Stomach (tissue), 9 donors: ENCODE measurements around the gene PRRG2. TPM values are rescaled to one million over a fixed set of nuclear protein-coding genes. Genes with fewer than 3 reads are reported as not detected.

Experiments
- DNase-seq, 2 donors: peaks; one replicate each; pipeline versions ENCODE4 v3.0.0 to v3.0.0-alpha.2; 2013 to 2019
- H3K27ac ChIP-seq, 5 donors: fragments of 200-600 bp in 4 of 5; sonication (generic) in 4 of 5; one replicate each; pipeline ENCODE4 v1.5.1; 2013 to 2019; ENCODE audit warnings: mild to moderate bottlenecking in 1 of 5, moderate library complexity in 1 of 5
- H3K27me3 ChIP-seq, 3 donors: fragments of 200-600 bp; sonication (generic); one replicate each; pipeline ENCODE4 v1.5.1; 2017 to 2019; ENCODE audit warnings: mixed run types in 1 of 3
- H3K36me3 ChIP-seq, 4 donors: fragments of 200-600 bp; sonication (generic); 1 replicate in 3 of 4; 2 replicates in 1 of 4; pipeline ENCODE4 v1.5.1; 2016 to 2019
- H3K4me1 ChIP-seq, 4 donors: fragments of 200-600 bp; sonication (generic); one replicate each; pipeline ENCODE4 v1.5.1; 2016 to 2019
- H3K4me3 ChIP-seq, 4 donors: fragments of 200-600 bp; sonication (generic) in 3 of 4; one replicate each; pipeline ENCODE4 v1.5.1; 2016 to 2019; ENCODE audit warnings: mild to moderate bottlenecking in 1 of 4
- H3K9me3 ChIP-seq, 4 donors: fragments of 200-600 bp; sonication (generic); one replicate each; pipeline ENCODE4 v1.5.1; 2016 to 2019
- CTCF ChIP-seq, 7 experiments: fragments of 450-650 bp in 4 of 7; fragments of 200-600 bp in 3 of 7; sonication (generic) in 3 of 7; IDR thresholded peaks; one replicate each; pipeline ENCODE4 v1.5.1; 2016 to 2019; ENCODE audit warnings: antibody characterized with exemption in 7 of 7, control low read depth in 2 of 7, mild to moderate bottlenecking in 1 of 7
- EP300 ChIP-seq: sonication (generic); formaldehyde crosslinking; IDR thresholded peaks from one replicate; pipeline ENCODE4 v1.6.1; 2017; ENCODE audit warnings: antibody characterized with exemption
- POLR2A ChIP-seq, 4 donors: fragments of 450-650 bp; IDR thresholded peaks; one replicate each; pipeline ENCODE4 v1.6.1; 2016; ENCODE audit warnings: antibody characterized with exemption in 4 of 4, control low read depth in 2 of 4, mild to moderate bottlenecking in 1 of 4, moderate library complexity in 1 of 4
- POLR2AphosphoS5 ChIP-seq, 3 donors: sonication (generic); formaldehyde crosslinking; IDR thresholded peaks; one replicate each; pipeline ENCODE4 v1.6.1; 2016; ENCODE audit warnings: antibody characterized with exemption in 3 of 3
- WGBS, 5 donors: extraction: QIAGEN DNeasy Blood & Tissue Kit in 3 of 5; methylation state at CpG; one replicate each; pipeline versions ENCODE4 v1.1.5 to v1.1.7; 2013 to 2018; 5-methylcytosine and 5-hydroxymethylcytosine counted together
- intact Hi-C: fragments of 100-400 bp; cut with DNase I; formaldehyde crosslinking; loops from one replicate; pipeline ENCODE4 v1.15.1; 2023; ENCODE audit warnings: low total_unique reads
- polyA plus RNA-seq, 3 donors: library from polyadenylated mRNA; stranded (reverse); fragments of 200-250 nt; gene quantifications; one replicate each; pipeline ENCODE4 v1.2.3, GENCODE V29; 2013
- total RNA-seq, 5 donors: library from RNA; depleted of rRNA; stranded (reverse); fragments of >200 nt; gene quantifications; one replicate each; pipeline versions ENCODE4 v1.1.0 to v1.2.3, GENCODE V29; 2014 to 2016
- donor health status: healthy with polysubstance abuse.
- donor health status: Bipolar disorder and iron deficiency.
- donor health status: healthy.

Gene PRRG2
- total and polyA plus RNA-seq, 8 donors = 5.9 to 14.7 (median 9.5) TPM; not detected in 2

- no peaks in the 10 kb centered on the region for H3K9me3 ChIP-seq
- WGBS, 5 donors = 79 to 100% (median 97%) methylated on average over 3 of the region's 3 CpGs
- TF ChIP-seq POLR2A (IDR thresholded peaks at IDR 0.05) (no peak), CTCF (IDR thresholded peaks at IDR 0.05) (no peak), EP300 (no peak), POLR2AphosphoS5 (IDR thresholded peaks at IDR 0.05) (no peak)
- H3K27me3 ChIP-seq = no peaks in the 10 kb centered on the region
- no peak for DNase-seq
- peak overlapping the region in 1 of 5 donors; percentile 76 for H3K27ac ChIP-seq
- H3K4me1 ChIP-seq = peaks cover 46 to 81% (median 61%) of the 10 kb centered on the region in 4 donors
- peaks cover 0 to 4% (median 2%) of the 10 kb centered on the region in 4 donors for H3K36me3 ChIP-seq
- intact Hi-C loops = no loop called here
- H3K4me3 ChIP-seq = no peak overlapping the region
These were observed 14.8 kb upstream of the PRRG2 start for GRCh38 chr19:49566302-49566701.

GRCh38 chr19:49567861-49568441, 13.2 kb upstream of the PRRG2 start:
- H3K9me3 ChIP-seq = no peaks in the 10 kb centered on the region
- no peaks in the 10 kb centered on the region for H3K27me3 ChIP-seq
- peak in 1 of 2 donors; percentile 76 for DNase-seq
- 23 to 42% (median 33%) methylated on average over 9 of the region's 9 CpGs for WGBS, 5 donors
- H3K4me3 ChIP-seq = no peak overlapping the region
- peaks cover 48 to 74% (median 61%) of the 10 kb centered on the region in 4 donors for H3K4me1 ChIP-seq
- peak overlapping the region; percentile 63 to 76 (median 68) for H3K27ac ChIP-seq
- TF ChIP-seq POLR2AphosphoS5 (IDR thresholded peaks at IDR 0.05) (no peak), POLR2A (IDR thresholded peaks at IDR 0.05) (no peak), EP300 (no peak), CTCF (IDR thresholded peaks at IDR 0.05) (no peak)
- intact Hi-C loops = no loop called here
- H3K36me3 ChIP-seq = peaks cover 0 to 3% (median under 1%) of the 10 kb centered on the region in 4 donors

GRCh38 chr19:49570138-49570856, 10.8 kb upstream of the PRRG2 start:
- peak; percentile 65 to 94 for DNase-seq
- Histone ChIP-seq H3K27ac (peak overlapping the region in 4 of 5 donors; percentile 17 to 76 (median 48)), H3K27me3 (no peaks in the 10 kb centered on the region), H3K4me3 (no peak overlapping the region), H3K36me3 (peaks cover 10 to 24% (median 21%) of the 10 kb centered on the region in 4 donors), H3K4me1 (peaks cover 38 to 69% (median 51%) of the 10 kb centered on the region in 4 donors), H3K9me3 (no peaks in the 10 kb centered on the region)
- intact Hi-C loops = no loop called here
- TF ChIP-seq EP300 (no peak), POLR2AphosphoS5 (IDR thresholded peaks at IDR 0.05) (peak in 1 of 3 donors; percentile 30), POLR2A (IDR thresholded peaks at IDR 0.05) (no peak), CTCF (IDR thresholded peaks at IDR 0.05) (peak in 6 of 7 experiments; percentile 27 to 99 (median 95))
- 19 to 29% (median 25%) methylated on average over 14 of the region's 14 CpGs for WGBS, 5 donors

GRCh38 chr19:49570997-49571676, 10.0 kb upstream of the PRRG2 start:
- peak; percentile 53 to 68 for DNase-seq
- intact Hi-C loops = no loop called here

More at GRCh38 chr19:49570997-49571676, 10.0 kb upstream of the PRRG2 start:
- TF ChIP-seq CTCF (IDR thresholded peaks at IDR 0.05) = peak in 2 of 7 experiments; percentile 24 to 41
- TF ChIP-seq EP300 = no peak
- 43 to 61% (median 56%) methylated on average over 11 of the region's 11 CpGs for WGBS, 5 donors
- H3K36me3 ChIP-seq = peaks cover 11 to 32% (median 30%) of the 10 kb centered on the region in 4 donors
- H3K4me1 ChIP-seq = peaks cover 31 to 61% (median 45%) of the 10 kb centered on the region in 4 donors
- H3K9me3 ChIP-seq = no peaks in the 10 kb centered on the region
- no peak overlapping the region for H3K4me3 ChIP-seq
- H3K27ac ChIP-seq = peak overlapping the region in 3 of 5 donors; percentile 4 to 76 (median 17)
- H3K27me3 ChIP-seq = no peaks in the 10 kb centered on the region
